K562 (cell line): ENCODE measurements around the gene STK4. TPM values are rescaled to one million over a fixed set of nuclear protein-coding genes. Genes with fewer than 3 reads are reported as not detected.
A peak's percentile ranks its signal among the peaks of the same experiment; 100 is the strongest.

Source experiments
- DLX4 ChIP-seq: fragments of 250-450 bp; sonication (Bioruptor Pico); IDR thresholded peaks from 2 replicates; pipeline ENCODE4 v1.6.1; 2021; ENCODE audit warnings: mild to moderate bottlenecking
- FOXP1 ChIP-seq: sonication (generic); formaldehyde crosslinking; IDR thresholded peaks from 2 replicates; pipeline ENCODE4 v1.8.0; 2022; ENCODE audit warnings: mild to moderate bottlenecking, missing genetic modification reagents
- GATA2 ChIP-seq: sonication (generic); formaldehyde crosslinking; IDR thresholded peaks from 2 replicates; pipeline ENCODE4 v1.4.0; 2020; ENCODE audit warnings: mild to moderate bottlenecking, missing genetic modification reagents
- MTA1 ChIP-seq: fragments of 450-650 bp; IDR thresholded peaks from 2 replicates; pipeline ENCODE4 v1.6.1; 2017; ENCODE audit warnings: borderline replicate concordance
- NCOA6 ChIP-seq: fragments of 450-650 bp; IDR thresholded peaks from 2 replicates; pipeline ENCODE4 v1.6.1; 2017; ENCODE audit warnings: mild to moderate bottlenecking
- NFIX ChIP-seq: fragments of 250-450 bp; sonication (Bioruptor Pico); IDR thresholded peaks from 2 replicates; pipeline ENCODE4 v1.4.0; 2020; ENCODE audit warnings: low read depth, mild to moderate bottlenecking, moderate library complexity
- NUFIP1 ChIP-seq: fragments of 450-650 bp; IDR thresholded peaks from 2 replicates; pipeline ENCODE4 v1.6.1; 2018; ENCODE audit not compliant: partially characterized antibody
- PCBP1 ChIP-seq: fragments of 200-400 bp; formaldehyde crosslinking; IDR thresholded peaks from 2 replicates; pipeline ENCODE4 v1.6.1; 2018; ENCODE audit warnings: mild to moderate bottlenecking, low read depth, low read length; ENCODE audit not compliant: poor library complexity, severe bottlenecking
- PHF20 ChIP-seq: fragments of 450-650 bp; IDR thresholded peaks from 2 replicates; pipeline ENCODE4 v1.6.1; 2018; ENCODE audit not compliant: partially characterized antibody
- POLR2AphosphoS2 ChIP-seq: IDR thresholded peaks from 2 replicates; pipeline ENCODE4 v1.6.1; 2012; ENCODE audit warnings: low read length, improper control_type of control experiment
- PRMT5 ChIP-seq: sonication (generic); formaldehyde crosslinking; IDR thresholded peaks from 2 replicates; pipeline ENCODE4 v1.5.0; 2020; ENCODE audit warnings: missing genetic modification reagents
- RAD21 ChIP-seq, 2 experiments: fragments of 250-450 bp in 1 of 2; fragments of 450-650 bp in 1 of 2; sonication (Bioruptor Pico) in 1 of 2; formaldehyde crosslinking in 1 of 2; IDR thresholded peaks in 1 of 2; conservative IDR thresholded peaks in 1 of 2; 2 replicates each; pipeline versions ENCODE4 v1.4.0 to v1.8.0; 2020 to 2022; ENCODE audit warnings: mild to moderate bottlenecking in 2 of 2, moderate library complexity in 1 of 2
- SMC3 ChIP-seq: conservative IDR thresholded peaks from 2 replicates; pipeline ENCODE4 v1.6.1; 2011; ENCODE audit warnings: low read depth, low read length, improper control_type of control experiment; ENCODE audit not compliant: insufficient read depth
- SRF ChIP-seq, 2 experiments: fragments of 250-450, 450-650 bp in 1 of 2; sonication (Bioruptor Pico) in 1 of 2; sonication (generic) in 1 of 2; formaldehyde crosslinking; IDR thresholded peaks; 2 replicates each; pipeline versions ENCODE4 v1.5.0 to v1.5.1; 2020 to 2022; ENCODE audit warnings: mild to moderate bottlenecking in 1 of 2, missing genetic modification reagents in 1 of 2
- STAT5B ChIP-seq: fragments of 250-450 bp; sonication (Bioruptor Pico); IDR thresholded peaks from 2 replicates; pipeline ENCODE4 v1.8.0; 2021; ENCODE audit warnings: mild to moderate bottlenecking, inconsistent platforms
- TAL1 ChIP-seq: fragments of 450-650 bp; IDR thresholded peaks from 2 replicates; pipeline ENCODE4 v1.6.1; 2016; ENCODE audit warnings: mild to moderate bottlenecking
- TCFL5 ChIP-seq: fragments of 250-450 bp; sonication (Bioruptor Pico); conservative IDR thresholded peaks from 2 replicates; pipeline ENCODE4 v1.6.1; 2021; ENCODE audit warnings: mild to moderate bottlenecking, moderate library complexity, matching md5 sums
- TRIM24 ChIP-seq, 2 experiments: fragments of 450-650 bp; IDR thresholded peaks; 2 replicates each; pipeline ENCODE4 v1.6.1; 2016
- ZBTB1 ChIP-seq: sonication (generic); formaldehyde crosslinking; IDR thresholded peaks from 2 replicates; pipeline ENCODE4 v1.8.1; 2023; ENCODE audit warnings: missing genetic modification reagents, low read depth, mild to moderate bottlenecking, borderline replicate concordance
- ZNF263 ChIP-seq: sonication (generic); formaldehyde crosslinking; IDR thresholded peaks from 2 replicates; pipeline ENCODE4 v1.8.0; 2022; ENCODE audit warnings: mild to moderate bottlenecking, missing genetic modification reagents, borderline replicate concordance
- ZNF830 ChIP-seq: fragments of 250-450 bp; sonication (Bioruptor Pico); IDR thresholded peaks from 2 replicates; pipeline ENCODE4 v1.5.0; 2021; ENCODE audit warnings: mild to moderate bottlenecking
- polyA plus RNA-seq, 8 experiments: library from polyadenylated mRNA; depleted of rRNA in 4 of 8; stranded (reverse) in 5 of 8; unstranded in 3 of 8; fragments of >200 nt; fragmentation: Nextera tagmentation in 2 of 8; fragmentation: Illumina TruSeq in 1 of 8; extraction: Ambion mirVana in 2 of 8; extraction: Trizol in 1 of 8; gene quantifications; 2 replicates each; pipeline versions ENCODE4 v1.2.1 to v1.2.3, GENCODE V29; 2011 to 2014; ENCODE audit warnings: inconsistent platforms in 1 of 8, missing spikeins in 1 of 8
- total RNA-seq, 7 experiments: library from RNA; depleted of rRNA in 6 of 7; stranded (reverse); fragments of >200 nt in 6 of 7; fragmentation: Illumina TruSeq in 2 of 7; extraction: Trizol in 2 of 7; gene quantifications; 2 replicates each; pipeline versions ENCODE4 v1.2.1 to v1.2.3, GENCODE V29; 2011 to 2021; ENCODE audit warnings: low replicate concordance in 1 of 7
- TF ChIP-seq, protein P1 (sequence below): sonication (generic); formaldehyde crosslinking; IDR thresholded peaks from 2 replicates; pipeline ENCODE4 v1.4.0; 2020; ENCODE audit warnings: mild to moderate bottlenecking, missing genetic modification reagents
- TF ChIP-seq, protein P2 (sequence below): fragments of 450-650 bp; formaldehyde crosslinking; IDR thresholded peaks from 2 replicates; pipeline ENCODE4 v1.4.0; 2020; ENCODE audit warnings: mild to moderate bottlenecking, moderate library complexity

Gene STK4
- total and polyA plus RNA-seq, 9 of the 15 experiments (the other 6 are each of a cell fraction or from before 2014, with no cell fraction given), result 11.9 to 30.6 (median 22.2) TPM

GRCh38 chr20:45036044-45036755, 69.9 kb downstream of the STK4 start (continued):
- TF ChIP-seq PHF20 (no peak), SMC3 (no peak), TCFL5 (no peak), MTA1 (no peak), ZBTB1 (CRISPR knock-in tag) (no peak), GATA2 (CRISPR knock-in tag) (no peak), FOXP1 (CRISPR knock-in tag) (no peak), NFIX (CRISPR knock-in tag) (no peak), STAT5B (CRISPR knock-in tag) (no peak), DLX4 (CRISPR knock-in tag) (no peak), RAD21 (CRISPR knock-in tag; conservative IDR thresholded peaks at IDR 0.05 in 1 of 2, IDR thresholded peaks at IDR 0.05 in 1 of 2) (0 out of 4 replicates have a peak, but pooled peaks of 1 of the 2 experiments have one; percentile 2), POLR2AphosphoS2 (no peak), ZNF830 (CRISPR knock-in tag) (no peak), ZNF263 (CRISPR knock-in tag) (no peak), TAL1 (peak; percentile 49; the same call in 1 of the 2 replicates), NCOA6 (no peak), NUFIP1 (no peak), PCBP1 (no peak), SRF (CRISPR knock-in tag; IDR thresholded peaks at IDR 0.05) (peak in 1 of 2 experiments; percentile 53; a peak in 1 of 4 replicates), TRIM24 (IDR thresholded peaks at IDR 0.05) (peak; percentile 74 to 79; a peak in 3 of 4 replicates), PRMT5 (CRISPR knock-in tag) (no peak)
- TF ChIP-seq, protein P1, sequence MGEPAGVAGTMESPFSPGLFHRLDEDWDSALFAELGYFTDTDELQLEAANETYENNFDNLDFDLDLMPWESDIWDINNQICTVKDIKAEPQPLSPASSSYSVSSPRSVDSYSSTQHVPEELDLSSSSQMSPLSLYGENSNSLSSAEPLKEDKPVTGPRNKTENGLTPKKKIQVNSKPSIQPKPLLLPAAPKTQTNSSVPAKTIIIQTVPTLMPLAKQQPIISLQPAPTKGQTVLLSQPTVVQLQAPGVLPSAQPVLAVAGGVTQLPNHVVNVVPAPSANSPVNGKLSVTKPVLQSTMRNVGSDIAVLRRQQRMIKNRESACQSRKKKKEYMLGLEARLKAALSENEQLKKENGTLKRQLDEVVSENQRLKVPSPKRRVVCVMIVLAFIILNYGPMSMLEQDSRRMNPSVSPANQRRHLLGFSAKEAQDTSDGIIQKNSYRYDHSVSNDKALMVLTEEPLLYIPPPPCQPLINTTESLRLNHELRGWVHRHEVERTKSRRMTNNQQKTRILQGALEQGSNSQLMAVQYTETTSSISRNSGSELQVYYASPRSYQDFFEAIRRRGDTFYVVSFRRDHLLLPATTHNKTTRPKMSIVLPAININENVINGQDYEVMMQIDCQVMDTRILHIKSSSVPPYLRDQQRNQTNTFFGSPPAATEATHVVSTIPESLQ (CRISPR knock-in tag), result no peak
- TF ChIP-seq, protein P2, sequence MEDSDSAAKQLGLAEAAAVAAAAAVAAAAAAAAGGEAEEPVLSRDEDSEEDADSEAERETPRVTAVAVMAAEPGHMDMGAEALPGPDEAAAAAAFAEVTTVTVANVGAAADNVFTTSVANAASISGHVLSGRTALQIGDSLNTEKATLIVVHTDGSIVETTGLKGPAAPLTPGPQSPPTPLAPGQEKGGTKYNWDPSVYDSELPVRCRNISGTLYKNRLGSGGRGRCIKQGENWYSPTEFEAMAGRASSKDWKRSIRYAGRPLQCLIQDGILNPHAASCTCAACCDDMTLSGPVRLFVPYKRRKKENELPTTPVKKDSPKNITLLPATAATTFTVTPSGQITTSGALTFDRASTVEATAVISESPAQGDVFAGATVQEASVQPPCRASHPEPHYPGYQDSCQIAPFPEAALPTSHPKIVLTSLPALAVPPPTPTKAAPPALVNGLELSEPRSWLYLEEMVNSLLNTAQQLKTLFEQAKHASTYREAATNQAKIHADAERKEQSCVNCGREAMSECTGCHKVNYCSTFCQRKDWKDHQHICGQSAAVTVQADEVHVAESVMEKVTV (CRISPR knock-in tag), result no peak
